WTC11 (cell line): ENCODE results near the gene PVALB. TPM values are rescaled to one million over a fixed set of nuclear protein-coding genes. Genes with fewer than 3 reads are reported as not detected.

ENCODE experiments used
- ATAC-seq: fragments of 200-7000 bp; cut with Tn5 transposase; 2 replicates; pipeline ENCODE4 v1.10.0; 2021; ENCODE audit warnings: mild to moderate bottlenecking, moderate library complexity
- CTCF ChIA-PET: fragments of 300-600 bp; sonication (Branson Sonifier 250); formaldehyde crosslinking; loops from one replicate; lab custom pipeline; 2021; ENCODE audit warnings: antibody characterized with exemption; lab: Charles Lee
- POLR2A ChIA-PET: fragments of 350-600 bp; sonication (Branson Sonifier 250); formaldehyde crosslinking; loops from one replicate; lab custom pipeline; 2021; ENCODE audit warnings: antibody characterized with exemption; lab: Charles Lee
- DNase-seq: peaks from one replicate; pipeline ENCODE4 v3.0.0; 2021; ENCODE audit warnings: low spot score
- H3K27ac Mint-ChIP-seq: 2 replicates; pipeline ENCODE4 v1.8.0; 2021; ENCODE audit warnings: mixed read lengths
- H3K27me3 Mint-ChIP-seq: 2 replicates; pipeline ENCODE4 v1.8.0; 2021; ENCODE audit warnings: low read depth, mild to moderate bottlenecking, moderate library complexity, mixed read lengths
- H3K36me3 Mint-ChIP-seq: 2 replicates; pipeline ENCODE4 v1.8.0; 2021; ENCODE audit warnings: mixed read lengths
- H3K4me1 Mint-ChIP-seq: 2 replicates; pipeline ENCODE4 v1.8.0; 2022; ENCODE audit warnings: mixed read lengths
- H3K4me3 Mint-ChIP-seq: 2 replicates; pipeline ENCODE4 v1.8.0; 2021; ENCODE audit warnings: mild to moderate bottlenecking, moderate library complexity, mixed read lengths
- H3K9me3 Mint-ChIP-seq: 2 replicates; pipeline ENCODE4 v1.8.0; 2021; ENCODE audit warnings: mixed read lengths
- AFF4 ChIP-seq: sonication (generic); formaldehyde crosslinking; IDR thresholded peaks from 2 replicates; pipeline ENCODE4 v1.8.1; 2023; ENCODE audit warnings: mild to moderate bottlenecking, missing genetic modification reagents, borderline replicate concordance
- CTCF ChIP-seq: fragments of 200-600 bp; IDR thresholded peaks from 2 replicates; pipeline ENCODE4 v1.8.0; 2022; ENCODE audit warnings: antibody characterized with exemption
- ESRRA ChIP-seq: sonication (generic); formaldehyde crosslinking; IDR thresholded peaks from 2 replicates; pipeline ENCODE4 v1.8.1; 2022; ENCODE audit warnings: mild to moderate bottlenecking, missing genetic modification reagents, borderline replicate concordance
- ETV6 ChIP-seq: sonication (generic); formaldehyde crosslinking; IDR thresholded peaks from 2 replicates; pipeline ENCODE4 v1.8.1; 2022; ENCODE audit warnings: mild to moderate bottlenecking, missing genetic modification reagents
- FOXJ3 ChIP-seq: sonication (generic); formaldehyde crosslinking; IDR thresholded peaks from 2 replicates; pipeline ENCODE4 v1.9.0; 2021; ENCODE audit warnings: missing genetic modification reagents, mild to moderate bottlenecking, borderline replicate concordance
- GRHL2 ChIP-seq: fragments of 250-450 bp; sonication (Bioruptor Pico); IDR thresholded peaks from 2 replicates; pipeline ENCODE4 v1.8.0; 2022; ENCODE audit warnings: mild to moderate bottlenecking, moderate library complexity; ENCODE audit not compliant: insufficient replicate concordance, severe bottlenecking
- MAX ChIP-seq: sonication (generic); formaldehyde crosslinking; IDR thresholded peaks from 2 replicates; pipeline ENCODE4 v1.8.0; 2022; ENCODE audit warnings: mild to moderate bottlenecking, missing genetic modification reagents
- MYBL2 ChIP-seq: sonication (generic); formaldehyde crosslinking; IDR thresholded peaks from 2 replicates; pipeline ENCODE4 v1.8.1; 2023; ENCODE audit warnings: mild to moderate bottlenecking, moderate library complexity, missing genetic modification reagents
- PRDM15 ChIP-seq: sonication (generic); formaldehyde crosslinking; IDR thresholded peaks from 2 replicates; pipeline ENCODE4 v1.8.0; 2022; ENCODE audit warnings: missing genetic modification reagents
- ZBTB21 ChIP-seq: sonication (generic); formaldehyde crosslinking; IDR thresholded peaks from 2 replicates; pipeline ENCODE4 v1.8.1; 2023; ENCODE audit warnings: mild to moderate bottlenecking, missing genetic modification reagents, borderline replicate concordance
- ZNF219 ChIP-seq: sonication (generic); formaldehyde crosslinking; IDR thresholded peaks from 2 replicates; pipeline ENCODE4 v1.8.0; 2023; ENCODE audit warnings: missing genetic modification reagents, mild to moderate bottlenecking, borderline replicate concordance
- ZNF396 ChIP-seq: fragments of 250-450 bp; sonication (Bioruptor Pico); IDR thresholded peaks from 2 replicates; pipeline ENCODE4 v1.8.0; 2021; ENCODE audit warnings: mild to moderate bottlenecking, moderate library complexity, borderline replicate concordance
- ZNF423 ChIP-seq: fragments of 250-450 bp; sonication (Bioruptor Pico); IDR thresholded peaks from 2 replicates; pipeline ENCODE4 v2.1.2; 2022; ENCODE audit warnings: mild to moderate bottlenecking, moderate library complexity
- ZNF671 ChIP-seq: fragments of 250-450 bp; sonication (Bioruptor Pico); IDR thresholded peaks from 2 replicates; pipeline ENCODE4 v1.8.0; 2021; ENCODE audit warnings: mild to moderate bottlenecking
- total RNA-seq: library from RNA; stranded (reverse); gene quantifications from 3 replicates; pipeline ENCODE4 v1.2.3, GENCODE V29; 2021

Gene PVALB
- total RNA-seq, 1 experiment from 2014 or later, result 2.7 TPM

- no peak for TF ChIP-seq ZBTB21 (CRISPR knock-in tag)
- TF ChIP-seq MYBL2, result no peak
- no peak for TF ChIP-seq ESRRA (CRISPR knock-in tag)
These were observed 49.6 kb downstream of the PVALB start (continued) for GRCh38 chr22:36767035-36767775.

GRCh38 chr22:36765943-36766450 is 50.8 kb downstream of the PVALB start:
- no peak for TF ChIP-seq ETV6 (CRISPR knock-in tag)
- TF ChIP-seq ZNF671 (CRISPR knock-in tag), result no peak
- no peak for TF ChIP-seq MAX (CRISPR knock-in tag)
- no peak for TF ChIP-seq ZNF396 (CRISPR knock-in tag)
- no peak for TF ChIP-seq PRDM15 (CRISPR knock-in tag)
- TF ChIP-seq ZNF219 (CRISPR knock-in tag), result no peak
- TF ChIP-seq ZNF423 (CRISPR knock-in tag), result no peak
- no peak for TF ChIP-seq GRHL2
- no peak for TF ChIP-seq CTCF
- TF ChIP-seq AFF4, result no peak
- TF ChIP-seq FOXJ3 (CRISPR knock-in tag), result no peak
- TF ChIP-seq ZBTB21 (CRISPR knock-in tag), result no peak
- Mint-ChIP-seq H3K4me1 (peaks cover 18% of the 10 kb centered on the region), H3K27ac (no peak overlapping the region; the same call in 1 of the 2 replicates), H3K27me3 (no peaks in the 10 kb centered on the region), H3K9me3 (no peaks in the 10 kb centered on the region), H3K4me3 (no peak overlapping the region), H3K36me3 (peaks cover 23% of the 10 kb centered on the region)
- ATAC-seq (no peak), DNase-seq (no peak)
- ChIA-PET POLR2A (interaction anchor here (0.6 kb wide), 1 partner anchor 97 kb away, joined by 7 read pairs; no protein-coding TSS in a partner anchor), CTCF (interaction anchor here (1.3 kb wide), 1 partner anchor 8 kb away, joined by 4 read pairs; no protein-coding TSS in a partner anchor)
